Endothelial cell of umbilical vein (primary cell): ENCODE results near the gene BCAS4. TPM values are rescaled to one million over a fixed set of nuclear protein-coding genes. Genes with fewer than 3 reads are reported as not detected.
"Not testable (repeated sequence)": the region's sequence is repeated elsewhere in the genome, so short reads cannot be mapped to it uniquely, and the experiment has no call there.

ENCODE experiments used
- BruUV-seq: library from RNA; stranded (reverse); fragments of 400-500 nt; replicated peaks from 2 replicates; lab custom pipeline; 2021; lab: Mats Ljungman, UMichigan
- CTCF ChIA-PET: fragments of 300-600, 350-600 bp; sonication (Branson Sonifier 250); formaldehyde crosslinking; loops from one replicate; lab custom pipeline; 2021; ENCODE audit warnings: antibody characterized with exemption, inconsistent platforms; lab: Charles Lee
- POLR2A ChIA-PET: fragments of 300-600, 350-600 bp; sonication (Branson Sonifier 250); formaldehyde crosslinking; loops from one replicate; lab custom pipeline; 2021; ENCODE audit warnings: antibody characterized with exemption, inconsistent platforms; lab: Charles Lee
- DNase-seq: peaks from one replicate; pipeline ENCODE4 v3.0.0-alpha.2; 2011; ENCODE audit warnings: low read depth, low spot score
- FAIRE-seq: peaks from 2 replicates; lab custom pipeline; 2011; peaks lifted over from hg19 to GRCh38; lab: Jason Lieb, UNC
- H2AFZ ChIP-seq: 2 replicates; pipeline ENCODE4 v1.6.0; 2012; ENCODE audit warnings: low read depth, low read length, control low read depth, inconsistent platforms
- H3K27ac ChIP-seq: 2 replicates; pipeline ENCODE4 v1.5.1; 2011; ENCODE audit warnings: low read depth, mild to moderate bottlenecking, control low read depth, low read length, moderate library complexity; ENCODE audit not compliant: insufficient read depth
- H3K27me3 ChIP-seq, 2 experiments: 2 replicates each; pipeline versions ENCODE4 v1.6.0 to v1.6.1; 2011; ENCODE audit warnings: low read length in 2 of 2, mixed read lengths in 1 of 2; ENCODE audit not compliant: control insufficient read depth in 2 of 2, insufficient read depth in 2 of 2
- H3K36me3 ChIP-seq, 2 experiments: 2 replicates in 1 of 2; 3 replicates in 1 of 2; pipeline ENCODE4 v1.5.1; 2011; ENCODE audit warnings: low read length in 2 of 2, mild to moderate bottlenecking in 1 of 2, moderate library complexity in 1 of 2; ENCODE audit not compliant: control insufficient read depth in 2 of 2, insufficient read depth in 2 of 2; ENCODE audit errors: extremely low read depth in 1 of 2
- H3K4me1 ChIP-seq: 3 replicates; pipeline ENCODE4 v1.5.1; 2011; ENCODE audit warnings: mild to moderate bottlenecking, low read length; ENCODE audit not compliant: control insufficient read depth, insufficient read depth; ENCODE audit errors: extremely low read depth
- H3K4me2 ChIP-seq: 2 replicates; pipeline ENCODE4 v1.6.1; 2011; ENCODE audit warnings: low read length, control low read depth, mixed read lengths; ENCODE audit not compliant: insufficient read depth
- H3K4me3 ChIP-seq, 3 experiments: fragments of 200-600 bp in 1 of 3; sonication (generic), shearing (Covaris generic) in 1 of 3; replicated peaks in 1 of 3; 2 replicates each; pipeline ENCODE4 v1.5.1; 2011 to 2016; ENCODE audit warnings: control low read depth in 3 of 3, low read length in 3 of 3, mild to moderate bottlenecking in 2 of 3, inconsistent platforms in 1 of 3, low read depth in 1 of 3, moderate library complexity in 1 of 3; ENCODE audit not compliant: insufficient read depth in 1 of 3
- H3K79me2 ChIP-seq: 2 replicates; pipeline ENCODE4 v1.6.0; 2012; ENCODE audit warnings: low read length, inconsistent platforms; ENCODE audit not compliant: control insufficient read depth, insufficient read depth
- H3K9ac ChIP-seq: replicated peaks from 2 replicates; pipeline ENCODE3; 2011; ENCODE audit warnings: low read length, control low read depth; ENCODE audit not compliant: insufficient read depth; ENCODE audit errors: extremely low read depth
- H3K9me1 ChIP-seq: replicated peaks from 3 replicates; pipeline ENCODE4 v1.6.0; 2011; ENCODE audit warnings: mild to moderate bottlenecking, low read length; ENCODE audit not compliant: control insufficient read depth, insufficient read depth; ENCODE audit errors: extremely low read depth
- H3K9me3 ChIP-seq: replicated peaks from 2 replicates; pipeline ENCODE4 v1.5.1; 2012; ENCODE audit warnings: low read length, inconsistent platforms; ENCODE audit not compliant: control insufficient read depth, insufficient read depth
- H4K20me1 ChIP-seq: replicated peaks from 2 replicates; pipeline ENCODE3; 2011; ENCODE audit warnings: mild to moderate bottlenecking, low read length; ENCODE audit not compliant: control insufficient read depth, insufficient read depth; ENCODE audit errors: extremely low read depth
- CTCF ChIP-seq, 2 donors: IDR thresholded peaks; 1 replicate in 1 of 2; 2 replicates in 1 of 2; pipeline ENCODE4 v1.5.1; 2011; ENCODE audit warnings: low read length in 2 of 2, mild to moderate bottlenecking in 2 of 2, moderate library complexity in 2 of 2, control low read depth in 1 of 2, inconsistent platforms in 1 of 2, low read depth in 1 of 2; ENCODE audit not compliant: insufficient read depth in 1 of 2; ENCODE audit errors: extremely low read depth in 1 of 2
- EZH2 ChIP-seq: IDR thresholded peaks from 2 replicates; pipeline ENCODE4 v1.6.1; 2012; ENCODE audit warnings: borderline replicate concordance, low read depth, mild to moderate bottlenecking, moderate library complexity, low read length, inconsistent platforms; ENCODE audit not compliant: severe bottlenecking
- FOS ChIP-seq: IDR thresholded peaks from 2 replicates; pipeline ENCODE4 v1.6.1; 2011; ENCODE audit warnings: mild to moderate bottlenecking, low read length, moderate library complexity, borderline replicate concordance; ENCODE audit not compliant: insufficient read depth
- GATA2 ChIP-seq: IDR thresholded peaks from 2 replicates; pipeline ENCODE4 v1.7.0; 2011; ENCODE audit warnings: low read depth, mild to moderate bottlenecking, moderate library complexity, mixed read lengths, low read length; ENCODE audit not compliant: insufficient read length, insufficient read depth
- JUN ChIP-seq: IDR thresholded peaks from 2 replicates; pipeline ENCODE4 v1.6.1; 2011; ENCODE audit warnings: borderline replicate concordance, low read depth; ENCODE audit not compliant: insufficient read length, insufficient read depth
- MAX ChIP-seq: IDR thresholded peaks from 2 replicates; pipeline ENCODE4 v1.6.1; 2011; ENCODE audit not compliant: insufficient read depth, insufficient read length
- MYC ChIP-seq: IDR thresholded peaks from one replicate; pipeline ENCODE4 v1.6.1; 2011; ENCODE audit warnings: mild to moderate bottlenecking, low read depth, low read length
- POLR2A ChIP-seq: IDR thresholded peaks from 2 replicates; pipeline ENCODE4 v1.6.1; 2012; ENCODE audit warnings: low read depth, mild to moderate bottlenecking, control low read depth, low read length
- POLR2AphosphoS5 ChIP-seq: IDR thresholded peaks from 2 replicates; pipeline ENCODE4 v1.6.1; 2012; ENCODE audit warnings: low read depth, mild to moderate bottlenecking, control low read depth, low read length, moderate library complexity; ENCODE audit not compliant: insufficient read depth
- dilution Hi-C: fragments of 300-500 bp; cut with MboI; formaldehyde crosslinking; loops from one replicate; pipeline ENCODE4 v1.15.0; 2019; ENCODE audit warnings: low sequenced_read_pairs; ENCODE audit not compliant: extremely low pct_ligation_motif_present
- intact Hi-C: fragments of 100-400 bp; cut with micrococcal nuclease; formaldehyde crosslinking; loops from one replicate; pipeline ENCODE4 v1.10.0; 2022
- polyA plus RNA-seq, 4 experiments: library from polyadenylated mRNA; depleted of rRNA in 3 of 4; stranded (reverse) in 3 of 4; unstranded in 1 of 4; fragments of >200 nt; gene quantifications; 2 replicates each; pipeline versions ENCODE4 v1.2.1 to v1.2.3, GENCODE V29; 2011 to 2012; ENCODE audit warnings: missing spikeins in 1 of 4
- total RNA-seq: library from RNA; stranded (reverse); gene quantifications from 2 replicates; pipeline ENCODE4 v1.2.3, GENCODE V29; 2021

The BCAS4 gene
- total and polyA plus RNA-seq, 2 donors (not counting 3 experiments of a cell fraction or from before 2014, with no cell fraction given): 1.0 to 1.5 TPM

GRCh38 chr20:50799890-50800550 lies 5.2 kb downstream of the BCAS4 start:
- H3K9me1 ChIP-seq: no peaks in the 10 kb centered on the region
- ChIA-PET POLR2A (no interaction called here), CTCF (interaction anchor here (0.6 to 1.1 kb wide), 4 partner anchors 9 to 1259 kb away, joined by 3 to 6 read pairs (median 3); no protein-coding TSS in a partner anchor)
- H3K27ac ChIP-seq: no peak overlapping the region
- H2AFZ ChIP-seq: no peak overlapping the region
- BruUV-seq: no TSS peak
- no peak for FAIRE-seq
- no peak for TF ChIP-seq GATA2
- no peak for TF ChIP-seq POLR2AphosphoS5
- no peak for TF ChIP-seq FOS
- no peak for TF ChIP-seq JUN
- no peak for TF ChIP-seq POLR2A
- TF ChIP-seq CTCF (IDR thresholded peaks at IDR 0.05; ENCODE audit: extremely low read depth in 1 of 2, insufficient read depth in 1 of 2, low read depth in 1 of 2, low read length in 2 of 2): no peak
- TF ChIP-seq MYC: no peak
- TF ChIP-seq EZH2: no peak
- TF ChIP-seq MAX: no peak
- no peaks in the 10 kb centered on the region for H3K9me3 ChIP-seq
- no peak overlapping the region for H3K4me3 ChIP-seq
- H3K4me1 ChIP-seq: no peaks in the 10 kb centered on the region
- H3K4me2 ChIP-seq: no peak overlapping the region
- no peak for DNase-seq
- intact Hi-C loops (no loop called here), dilution Hi-C loops (no loop called here)
- H4K20me1 ChIP-seq: no peaks in the 10 kb centered on the region
- no peaks in the 10 kb centered on the region for H3K79me2 ChIP-seq
- H3K36me3 ChIP-seq: no peaks in the 10 kb centered on the region
- H3K27me3 ChIP-seq: peaks cover 0 to 5% of the 10 kb centered on the region in 2 experiments
- H3K9ac ChIP-seq: no peak overlapping the region

GRCh38 chr20:50800986-50801746 lies 6.3 kb downstream of the BCAS4 start:
- H3K4me2 ChIP-seq, H3K9me3 ChIP-seq, H3K36me3 ChIP-seq, FAIRE-seq, H3K4me3 ChIP-seq, intact Hi-C loops, dilution Hi-C loops, H3K79me2 ChIP-seq, H3K9me1 ChIP-seq, H3K4me1 ChIP-seq, H2AFZ ChIP-seq, H3K27ac ChIP-seq, BruUV-seq, H4K20me1 ChIP-seq, POLR2A ChIA-PET, DNase-seq, H3K9ac ChIP-seq, H3K27me3 ChIP-seq: not testable (repeated sequence)
- CTCF ChIA-PET: interaction anchor here (0.6 to 1.6 kb wide), 4 partner anchors 7 to 1260 kb away, joined by 3 to 6 read pairs (median 4); partner anchors contain the start of gene BCAS4
